ENCODE data around the gene ATP6V0B.
A peak's percentile ranks its signal among the peaks of the same experiment; 100 is the strongest.

Gene ATP6V0B

DNA sequence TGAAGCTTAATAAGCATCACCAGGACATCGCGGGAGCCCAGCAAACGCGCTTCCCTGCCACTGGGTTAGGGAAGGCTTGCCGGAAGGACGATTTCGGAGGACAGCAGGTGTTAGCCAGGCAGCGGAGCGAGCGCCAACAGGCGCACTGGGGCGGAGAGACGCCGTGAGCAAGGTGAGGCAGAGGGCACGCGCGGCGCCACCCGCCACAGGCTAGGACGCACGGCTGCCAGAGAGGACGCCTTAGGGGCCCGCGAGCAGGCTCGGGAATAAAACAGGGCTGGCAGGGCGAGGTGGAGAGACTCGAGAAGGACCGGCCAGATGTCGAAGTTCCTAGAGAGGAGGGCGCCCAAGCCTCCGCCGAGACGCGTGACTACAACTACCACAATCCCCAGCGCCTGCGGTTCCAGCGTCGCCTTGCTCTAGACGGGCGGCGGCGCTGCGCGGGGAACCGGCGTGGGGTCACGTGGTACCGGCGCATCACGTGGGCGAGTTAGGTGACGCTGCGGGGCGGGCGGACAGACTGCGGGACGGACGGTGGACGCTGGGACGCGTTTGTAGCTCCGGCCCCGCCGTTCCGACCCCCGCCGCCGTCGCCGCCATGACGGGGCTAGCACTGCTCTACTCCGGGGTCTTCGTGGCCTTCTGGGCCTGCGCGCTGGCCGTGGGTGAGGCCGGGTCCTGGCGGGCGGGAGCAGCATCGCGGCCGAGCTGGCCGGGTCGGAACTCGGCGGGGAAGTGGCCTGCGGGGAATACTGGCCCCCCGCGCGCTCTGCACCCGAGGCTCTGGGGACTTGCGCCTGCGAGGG is at the start of gene ATP6V0B:
TSS of gene ATP6V0B (plus strand) at position 518 of the 806 bp plus-strand sequence. CDS start at position 599, 81 bp downstream.
- peak; percentile 97 to 99 (median 99) for DNase-seq

DNA sequence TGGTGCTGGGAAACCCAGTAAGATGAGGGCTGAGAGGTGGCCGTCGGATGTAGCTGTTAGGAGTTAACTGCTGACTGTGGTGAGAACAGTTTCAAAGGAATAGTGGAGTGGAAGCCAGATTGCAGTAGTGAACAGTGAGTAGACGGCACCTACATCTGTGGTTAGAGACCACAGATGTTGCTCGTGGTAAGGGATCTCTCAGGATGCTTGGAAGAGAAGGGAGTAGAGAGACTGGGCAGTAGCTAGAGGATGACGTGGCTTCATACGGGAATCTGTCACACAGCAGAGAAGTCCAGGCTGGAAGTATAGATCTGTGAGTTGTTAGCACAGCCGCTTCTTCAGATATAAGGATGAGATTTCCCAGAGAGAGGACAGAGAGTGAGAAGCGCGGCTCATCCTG is 48.9 kb upstream of the ATP6V0B start:
- no peak for DNase-seq

DNA sequence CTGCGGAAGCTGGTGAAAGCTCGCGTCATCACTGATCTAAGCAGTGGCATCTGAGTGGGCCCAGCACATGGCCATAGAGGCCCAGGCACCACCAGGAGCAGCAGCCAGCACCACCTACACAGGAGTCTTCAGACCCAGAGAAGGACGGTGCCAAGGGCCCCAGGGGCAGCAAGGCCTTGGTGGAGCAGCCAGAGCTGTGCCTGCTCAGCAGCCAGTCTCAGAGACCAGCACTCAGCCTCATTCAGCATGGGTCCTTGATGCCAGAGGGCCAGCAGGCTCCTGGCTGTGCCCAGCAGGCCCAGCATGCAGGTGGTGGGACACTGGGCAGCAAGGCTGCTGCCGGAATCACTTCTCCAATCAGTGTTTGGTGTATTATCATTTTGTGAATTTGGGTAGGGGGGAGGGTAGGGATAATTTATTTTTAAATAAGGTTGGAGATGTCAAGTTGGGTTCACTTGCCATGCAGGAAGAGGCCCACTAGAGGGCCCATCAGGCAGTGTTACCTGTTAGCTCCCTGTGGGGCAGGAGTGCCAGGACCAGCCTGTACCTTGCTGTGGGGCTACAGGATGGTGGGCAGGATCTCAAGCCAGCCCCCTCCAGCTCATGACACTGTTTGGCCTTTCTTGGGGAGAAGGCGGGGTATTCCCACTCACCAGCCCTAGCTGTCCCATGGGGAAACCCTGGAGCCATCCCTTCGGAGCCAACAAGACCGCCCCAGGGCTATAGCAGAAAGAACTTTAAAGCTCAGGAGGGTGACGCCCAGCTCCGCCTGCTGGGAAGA is 44.4 kb upstream of the ATP6V0B start:
- DNase-seq, result no peak

DNA sequence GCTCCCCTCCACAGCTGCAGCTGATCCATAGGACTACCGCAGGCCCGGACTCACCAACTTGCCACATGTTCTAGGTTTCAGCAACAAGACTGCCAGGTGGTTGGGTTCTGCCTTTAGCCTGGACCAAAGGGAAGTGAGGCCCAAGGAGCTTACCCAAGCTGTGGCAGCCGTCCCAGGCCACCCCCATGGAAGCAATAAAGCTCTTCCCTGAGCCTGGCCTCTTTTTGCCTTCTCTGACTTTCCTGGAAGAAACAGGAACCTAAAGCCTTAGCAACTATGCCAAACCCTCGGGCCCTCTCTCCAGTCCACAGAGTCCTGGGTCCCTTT is 43.8 kb upstream of the ATP6V0B start:
- no peak for DNase-seq

DNA sequence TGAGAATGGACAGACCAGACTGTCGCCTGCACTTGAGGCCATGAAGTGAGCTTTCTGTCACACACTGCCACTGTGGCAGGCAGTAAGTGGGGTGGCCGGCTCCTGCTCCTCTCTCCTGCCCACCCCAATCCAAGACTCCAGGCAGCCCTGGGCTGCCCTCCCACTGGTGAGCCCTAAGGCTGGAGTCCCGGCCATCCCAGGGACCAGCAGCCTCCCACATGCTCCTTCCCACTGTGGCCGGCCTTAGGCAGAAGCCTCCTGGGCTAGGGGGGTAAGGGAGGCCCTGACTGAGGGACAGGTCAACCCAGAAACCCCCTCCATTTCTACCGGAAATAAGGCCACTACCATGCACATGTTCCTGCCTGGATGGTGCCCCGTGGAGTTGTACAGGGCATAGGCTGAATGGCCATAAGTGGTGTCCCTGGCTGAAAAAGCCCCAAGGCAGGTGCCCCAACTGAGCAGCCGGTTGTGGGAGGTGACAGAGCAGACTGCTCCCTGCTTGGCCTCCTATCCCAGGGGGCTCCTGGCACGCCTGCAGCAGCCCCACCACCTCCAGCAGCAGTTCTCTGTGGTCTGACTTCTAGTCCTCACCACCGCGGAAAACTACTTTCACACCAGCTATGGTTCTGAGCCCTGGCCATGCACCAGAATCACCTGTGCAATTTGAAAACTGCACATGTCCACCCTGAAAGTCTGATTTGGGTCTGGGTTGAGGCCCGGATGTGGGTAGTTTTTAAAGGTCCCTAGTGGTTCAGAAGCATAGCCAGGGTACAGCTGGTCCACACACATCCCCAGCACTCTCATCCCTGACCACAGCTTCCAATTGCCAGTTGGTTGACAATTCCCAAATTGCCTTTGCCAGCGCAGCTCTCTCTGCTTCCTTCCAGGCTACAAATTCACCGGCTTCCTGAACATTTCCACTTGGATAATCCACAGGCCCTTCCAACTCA is 42.8 kb upstream of the ATP6V0B start:
- DNase-seq, result no peak

DNA sequence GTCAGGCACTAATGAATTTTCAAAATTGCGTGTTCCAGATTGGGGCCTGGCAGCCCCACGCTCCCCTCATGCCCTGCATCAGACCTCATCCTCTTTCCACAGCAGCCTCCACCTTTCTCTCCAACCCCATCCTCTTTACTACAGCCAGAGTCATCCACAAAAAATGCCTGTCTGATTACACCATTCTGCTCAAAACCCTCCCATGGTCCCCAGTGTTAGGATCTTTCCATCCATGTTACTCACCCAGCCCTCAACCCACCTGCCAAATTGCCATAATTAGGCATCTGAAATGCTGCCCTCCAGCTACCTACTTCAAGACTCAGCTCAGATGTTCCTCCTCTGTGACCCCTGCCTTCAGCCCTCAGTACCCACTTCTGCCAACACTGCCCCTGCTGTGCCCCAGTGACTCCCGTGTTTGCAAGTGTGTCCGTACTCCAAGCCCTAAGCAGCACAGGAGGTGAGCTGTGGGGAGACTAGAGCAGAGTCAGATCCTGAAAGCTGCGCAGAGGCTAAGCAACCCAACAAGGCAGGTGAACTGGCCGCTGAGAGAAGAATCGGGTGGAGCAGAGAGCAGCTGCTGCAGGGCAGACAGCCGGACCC is 41.9 kb upstream of the ATP6V0B start:
- DNase-seq, result no peak

DNA sequence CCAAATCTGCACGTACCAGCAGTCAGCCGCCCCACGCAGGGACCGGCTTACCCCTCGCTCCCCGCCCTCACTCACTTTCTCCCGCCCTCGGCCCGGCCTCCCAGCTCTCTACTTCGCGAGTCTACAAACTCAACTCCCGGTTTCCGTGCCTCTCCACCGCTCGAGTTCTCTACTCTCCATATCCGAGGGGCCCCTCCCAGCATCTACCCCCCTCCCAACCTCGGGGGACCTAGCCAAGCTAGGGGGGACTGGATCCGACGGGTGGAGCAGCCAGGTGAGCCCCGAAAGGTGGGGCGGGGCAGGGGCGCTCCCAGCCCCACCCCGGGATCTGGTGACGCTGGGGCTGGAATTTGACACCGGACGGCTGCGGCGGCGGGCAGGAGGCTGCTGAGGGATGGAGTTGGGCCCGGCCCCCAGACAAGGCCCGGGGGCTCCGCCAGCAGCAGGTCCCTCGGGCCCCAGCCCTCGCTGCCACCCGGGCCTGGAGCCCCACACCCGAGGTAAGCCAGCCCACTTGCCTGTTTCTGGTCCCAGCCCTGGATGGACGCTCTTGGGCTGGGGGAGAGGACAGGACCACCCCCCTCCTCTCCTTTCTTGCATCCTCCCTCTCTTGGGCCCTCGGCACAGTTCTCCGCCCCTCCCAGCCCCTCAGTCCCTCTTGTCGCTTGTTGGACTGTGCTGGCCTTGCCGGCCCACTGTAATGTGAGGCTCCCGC is 41.2 kb upstream of the ATP6V0B start, which contains the start of gene ARTN:
TSS of gene ARTN (plus strand) at position 416 of the 715 bp plus-strand sequence. CDS start 1,856 bp downstream, outside the sequence.
- DNase-seq, result peak in 1 of 3 donors; percentile 33

DNA sequence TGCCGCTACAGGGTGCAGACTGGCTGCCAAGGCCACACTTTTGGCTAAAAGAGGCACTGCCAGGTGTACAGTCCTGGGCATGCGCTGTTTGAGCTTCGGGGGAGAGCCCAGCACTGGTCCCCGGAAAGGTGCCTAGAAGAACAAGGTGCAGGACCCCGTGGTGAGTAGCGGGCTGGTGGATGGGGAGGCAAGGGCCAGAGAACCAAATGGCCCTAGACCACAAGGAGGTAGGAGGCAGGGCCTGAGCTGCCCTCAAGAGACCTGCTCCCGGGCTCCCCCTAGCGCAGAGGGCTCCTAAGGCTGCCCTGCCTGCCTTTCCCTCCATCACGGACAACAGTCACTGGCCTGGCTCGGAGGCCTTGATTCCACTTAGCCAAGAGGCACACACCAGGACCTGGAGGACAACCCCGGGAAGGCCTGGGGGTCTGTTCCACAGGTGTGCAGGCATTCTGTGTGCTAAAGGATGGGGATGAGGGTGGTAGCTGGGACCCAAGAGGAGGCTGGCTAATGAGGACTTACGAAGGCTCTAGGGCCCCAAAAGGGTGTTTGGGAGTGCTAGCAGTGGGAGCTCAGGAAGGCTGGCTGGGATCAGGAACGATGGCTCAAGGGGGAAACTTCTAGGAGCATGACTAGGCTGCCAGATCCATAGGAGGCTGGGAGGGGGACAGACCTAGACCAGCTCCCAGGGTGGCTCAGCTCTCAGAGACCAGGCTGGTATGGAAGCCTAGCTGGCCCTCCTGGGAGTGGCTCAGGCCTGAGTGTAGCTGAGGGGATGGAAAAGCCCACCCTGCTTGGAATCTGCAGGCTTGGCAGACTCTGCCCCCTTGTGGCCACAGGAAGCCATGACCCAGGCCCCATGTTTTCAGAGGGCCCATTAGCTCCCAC is 40.4 kb upstream of the ATP6V0B start:
- peak; percentile 77 to 91 (median 80) for DNase-seq

DNA sequence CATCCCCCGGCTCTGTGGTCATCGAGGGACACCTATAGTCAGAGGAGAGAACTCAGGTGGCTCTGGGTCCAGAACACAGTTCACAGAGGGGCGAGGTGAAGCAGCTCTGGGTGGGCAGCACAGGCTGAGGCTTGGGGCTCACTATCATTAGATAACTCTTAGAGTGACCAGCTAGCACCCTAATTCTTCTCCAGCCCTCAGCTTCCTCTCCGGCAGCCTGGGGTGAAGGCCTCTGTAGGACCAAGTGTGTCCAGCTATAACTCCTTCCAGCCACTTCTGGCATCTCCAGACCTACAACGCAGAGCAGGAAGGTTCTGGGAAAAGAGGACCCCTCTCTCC is 39.8 kb upstream of the ATP6V0B start:
- DNase-seq, result no peak

DNA sequence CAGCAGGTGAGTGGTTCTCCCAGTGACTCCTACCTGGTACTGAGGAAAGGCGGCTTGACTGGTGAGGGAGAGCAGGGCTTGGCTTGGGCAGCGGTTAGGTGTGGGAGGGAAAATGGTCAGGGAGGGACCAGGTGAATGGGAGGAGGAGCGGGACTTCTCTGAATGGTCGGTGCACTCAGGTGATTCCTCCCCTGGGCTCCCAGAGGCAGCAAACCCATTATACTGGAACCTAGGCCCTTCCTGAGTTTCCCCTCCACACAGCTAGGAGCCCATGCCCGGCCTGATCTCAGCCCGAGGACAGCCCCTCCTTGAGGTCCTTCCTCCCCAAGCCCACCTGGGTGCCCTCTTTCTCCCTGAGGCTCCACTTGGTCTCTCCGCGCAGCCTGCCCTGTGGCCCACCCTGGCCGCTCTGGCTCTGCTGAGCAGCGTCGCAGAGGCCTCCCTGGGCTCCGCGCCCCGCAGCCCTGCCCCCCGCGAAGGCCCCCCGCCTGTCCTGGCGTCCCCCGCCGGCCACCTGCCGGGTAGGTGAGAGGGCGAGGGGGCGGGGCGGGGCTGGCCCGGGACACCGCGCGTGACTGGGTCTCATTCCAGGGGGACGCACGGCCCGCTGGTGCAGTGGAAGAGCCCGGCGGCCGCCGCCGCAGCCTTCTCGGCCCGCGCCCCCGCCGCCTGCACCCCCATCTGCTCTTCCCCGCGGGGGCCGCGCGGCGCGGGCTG is 38.9 kb upstream of the ATP6V0B start:
- DNase-seq, result no peak

DNA sequence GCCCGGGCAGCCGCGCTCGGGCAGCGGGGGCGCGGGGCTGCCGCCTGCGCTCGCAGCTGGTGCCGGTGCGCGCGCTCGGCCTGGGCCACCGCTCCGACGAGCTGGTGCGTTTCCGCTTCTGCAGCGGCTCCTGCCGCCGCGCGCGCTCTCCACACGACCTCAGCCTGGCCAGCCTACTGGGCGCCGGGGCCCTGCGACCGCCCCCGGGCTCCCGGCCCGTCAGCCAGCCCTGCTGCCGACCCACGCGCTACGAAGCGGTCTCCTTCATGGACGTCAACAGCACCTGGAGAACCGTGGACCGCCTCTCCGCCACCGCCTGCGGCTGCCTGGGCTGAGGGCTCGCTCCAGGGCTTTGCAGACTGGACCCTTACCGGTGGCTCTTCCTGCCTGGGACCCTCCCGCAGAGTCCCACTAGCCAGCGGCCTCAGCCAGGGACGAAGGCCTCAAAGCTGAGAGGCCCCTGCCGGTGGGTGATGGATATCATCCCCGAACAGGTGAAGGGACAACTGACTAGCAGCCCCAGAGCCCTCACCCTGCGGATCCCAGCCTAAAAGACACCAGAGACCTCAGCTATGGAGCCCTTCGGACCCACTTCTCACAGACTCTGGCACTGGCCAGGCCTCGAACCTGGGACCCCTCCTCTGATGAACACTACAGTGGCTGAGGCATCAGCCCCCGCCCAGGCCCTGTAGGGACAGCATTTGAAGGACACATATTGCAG is 38.2 kb upstream of the ATP6V0B start:
- peak; percentile 58 to 83 (median 70) for DNase-seq

DNA sequence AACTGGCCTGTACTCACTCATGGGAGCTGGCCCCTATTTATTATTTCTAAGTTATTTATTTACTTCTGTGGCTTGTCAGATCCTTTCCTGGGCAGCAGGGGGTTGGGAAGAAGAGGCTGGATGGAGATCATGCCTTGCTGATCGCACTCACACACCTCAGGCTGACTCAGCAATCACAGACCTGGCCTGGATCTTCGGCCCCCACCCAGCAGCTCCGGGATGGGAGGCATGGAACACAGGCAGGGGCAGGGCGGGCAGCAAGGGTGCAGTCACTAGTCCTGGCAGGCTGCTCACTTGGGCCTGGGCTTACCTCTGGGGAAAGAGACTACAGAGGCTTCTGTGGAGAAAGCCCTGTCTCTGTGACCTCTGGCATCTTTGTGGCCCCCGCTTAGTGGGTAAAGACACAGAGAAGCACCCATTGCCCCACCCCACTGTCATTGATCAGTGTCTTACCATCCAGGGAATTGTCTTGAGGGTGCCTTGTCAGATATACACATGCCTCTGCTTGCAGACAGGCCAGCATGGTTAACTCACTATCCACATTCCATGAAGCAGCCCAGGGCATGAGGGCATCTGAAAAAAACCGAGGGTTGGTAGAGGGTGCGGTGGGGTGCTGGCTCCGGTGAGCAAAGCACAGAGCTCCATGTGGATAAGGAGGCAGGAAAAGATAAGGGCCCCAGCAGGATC is 37.4 kb upstream of the ATP6V0B start:
- no peak for DNase-seq

DNA sequence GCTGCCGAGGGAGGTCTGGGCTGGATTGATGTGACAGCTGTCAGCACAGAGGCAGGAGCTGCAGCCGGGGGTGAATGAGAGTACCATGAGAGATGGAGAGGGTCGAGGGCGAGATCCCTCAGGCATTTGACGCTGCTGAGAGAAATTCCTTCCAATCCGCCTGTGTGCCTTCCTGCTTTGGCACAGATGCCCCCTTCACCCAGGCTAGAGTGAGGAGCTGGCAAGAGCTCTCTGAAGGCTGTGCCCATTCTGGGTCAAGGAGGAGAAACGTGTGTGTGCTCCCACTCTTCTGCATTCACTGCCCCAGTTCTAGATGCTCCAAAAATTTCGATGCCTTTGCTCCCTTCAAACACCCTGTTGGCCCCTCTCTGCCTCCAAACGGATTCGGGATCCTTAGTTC is 36.4 kb upstream of the ATP6V0B start:
- no peak for DNase-seq

DNA sequence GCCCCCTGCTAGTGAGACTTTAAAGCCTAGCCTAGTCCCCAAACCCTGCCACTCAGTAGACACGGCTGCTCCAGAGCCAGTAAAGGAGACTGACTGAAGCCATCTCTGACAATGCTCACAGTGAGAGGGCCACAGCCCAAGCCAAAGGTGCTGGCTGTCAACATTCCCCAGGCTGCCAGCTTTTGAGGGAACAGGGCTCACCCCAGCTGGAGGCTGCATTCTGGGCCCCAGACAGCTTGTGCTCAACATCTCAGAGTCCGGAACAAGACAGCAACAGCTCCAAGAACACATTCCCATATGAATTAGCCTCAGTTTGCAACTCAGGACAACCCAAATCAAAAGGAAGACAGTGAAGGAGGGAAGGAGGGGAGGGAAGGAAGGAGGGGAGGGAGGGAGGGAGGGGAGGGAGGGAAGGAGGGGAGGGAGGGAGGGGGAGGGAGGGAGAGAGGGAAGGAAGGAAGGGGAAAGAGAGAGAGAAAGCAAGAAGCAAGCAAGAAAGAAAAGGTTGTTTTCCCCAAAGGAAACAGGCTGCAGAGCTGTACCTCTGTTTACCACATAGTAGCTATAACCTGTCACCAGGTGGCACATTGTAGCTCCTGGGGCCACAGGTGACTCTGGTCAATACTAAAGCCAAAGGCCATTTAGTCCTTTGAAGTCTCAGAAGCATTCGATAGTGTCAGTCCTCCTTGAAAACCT is 35.7 kb upstream of the ATP6V0B start:
- DNase-seq, result no peak

DNA sequence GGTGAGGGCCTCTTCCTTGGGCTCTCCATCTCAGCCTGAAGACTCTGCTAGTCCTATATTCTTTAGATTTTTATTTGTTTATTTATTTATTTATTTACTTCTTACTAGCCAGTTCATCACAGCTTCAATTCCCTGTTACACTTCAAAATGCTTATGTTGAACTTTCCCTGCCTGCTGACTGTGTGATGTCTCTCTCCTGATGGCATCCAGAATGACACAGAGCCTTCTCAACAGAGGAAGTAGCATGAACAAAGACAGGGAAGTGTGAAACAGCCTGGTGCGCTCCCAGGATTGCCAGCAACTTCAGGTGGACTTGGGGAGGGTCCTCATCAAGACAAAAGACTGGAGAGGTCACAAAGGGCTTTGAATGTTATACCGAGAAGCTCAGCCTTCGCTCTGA is 32.3 kb upstream of the ATP6V0B start:
- DNase-seq, result peak; percentile 46 to 59 (median 54)

DNA sequence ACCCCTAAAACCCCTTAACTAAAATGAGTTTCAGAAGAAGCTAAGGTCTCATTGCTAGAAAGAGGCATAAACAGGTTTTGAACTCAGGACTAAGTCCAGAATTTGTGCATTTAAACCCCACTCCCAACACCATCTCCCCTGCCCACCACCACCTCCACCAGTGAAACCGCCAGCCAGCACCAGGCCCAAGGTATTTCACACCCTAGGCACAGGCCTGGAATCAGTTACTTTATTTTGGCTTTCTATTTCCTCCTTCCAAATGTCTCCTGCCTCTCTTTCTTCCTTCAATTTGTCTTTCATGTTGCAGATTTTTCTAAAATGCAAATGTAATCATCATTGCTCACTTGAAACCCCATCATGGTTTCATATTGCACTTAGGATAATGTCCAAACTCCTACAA is 29.9 kb upstream of the ATP6V0B start:
- no peak for DNase-seq

DNA sequence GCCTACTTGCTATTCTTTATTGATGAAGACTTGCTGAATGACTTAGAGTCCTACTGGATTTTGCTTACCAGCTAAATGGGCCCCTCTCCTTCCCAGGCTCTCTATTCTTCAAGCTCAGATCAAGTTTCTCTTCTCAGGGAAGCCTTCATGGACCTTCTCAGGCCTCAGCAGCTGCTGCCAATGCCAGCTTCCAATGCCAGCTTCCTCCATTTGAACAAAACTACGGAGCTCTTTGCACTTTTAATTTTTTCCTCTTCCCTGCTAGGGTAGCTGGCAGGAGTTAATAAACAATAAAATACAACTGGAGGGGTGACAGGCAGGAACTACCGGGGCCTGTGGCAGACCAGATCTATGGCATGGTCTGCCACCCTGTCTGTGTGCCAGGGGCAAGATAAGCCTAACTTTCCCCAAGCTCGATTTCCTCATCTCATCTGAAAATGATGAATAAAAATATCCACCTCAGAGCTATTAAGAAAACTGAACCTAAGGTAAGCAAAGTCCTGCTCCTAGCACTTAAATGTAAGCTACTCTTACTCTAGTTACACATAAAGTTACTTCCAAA is 29.0 kb upstream of the ATP6V0B start:
- no peak for DNase-seq
